ENCODE measurements around the gene LRIT3.

The LRIT3 gene

GRCh38 chr4:109877400-109877799 is 29.5 kb downstream of the LRIT3 start:
- no peak for DNase-seq (ENCODE audit: low read depth)
- no peak for TF ChIP-seq CTCF (conservative IDR thresholded peaks at IDR 0.05; ENCODE audit: control insufficient read depth, insufficient read depth, low read depth, low read length)
- H3K4me3 ChIP-seq (ENCODE audit: control insufficient read depth, low read depth, low read length), result no peak overlapping the region

- H3K4me3 ChIP-seq (ENCODE audit: control insufficient read depth, low read depth, low read length), result no peak overlapping the region
- TF ChIP-seq CTCF (conservative IDR thresholded peaks at IDR 0.05; ENCODE audit: control insufficient read depth, insufficient read depth, low read depth, low read length), result no peak
- DNase-seq (ENCODE audit: low read depth), result no peak
Observed at GRCh38 chr4:109878355-109878754, 30.4 kb downstream of the LRIT3 start.

GRCh38 chr4:109879081-109879480 is 31.2 kb downstream of the LRIT3 start:
- no peak for TF ChIP-seq CTCF (conservative IDR thresholded peaks at IDR 0.05; ENCODE audit: control insufficient read depth, insufficient read depth, low read depth, low read length)
- DNase-seq (ENCODE audit: low read depth), result no peak
- H3K4me3 ChIP-seq (ENCODE audit: control insufficient read depth, low read depth, low read length), result no peak overlapping the region

GRCh38 chr4:109879636-109880314 is 31.9 kb downstream of the LRIT3 start:
- DNase-seq (ENCODE audit: low read depth), result no peak
- no peak overlapping the region for H3K4me3 ChIP-seq (ENCODE audit: control insufficient read depth, low read depth, low read length)
- no peak for TF ChIP-seq CTCF (conservative IDR thresholded peaks at IDR 0.05; ENCODE audit: control insufficient read depth, insufficient read depth, low read depth, low read length)

DNA sequence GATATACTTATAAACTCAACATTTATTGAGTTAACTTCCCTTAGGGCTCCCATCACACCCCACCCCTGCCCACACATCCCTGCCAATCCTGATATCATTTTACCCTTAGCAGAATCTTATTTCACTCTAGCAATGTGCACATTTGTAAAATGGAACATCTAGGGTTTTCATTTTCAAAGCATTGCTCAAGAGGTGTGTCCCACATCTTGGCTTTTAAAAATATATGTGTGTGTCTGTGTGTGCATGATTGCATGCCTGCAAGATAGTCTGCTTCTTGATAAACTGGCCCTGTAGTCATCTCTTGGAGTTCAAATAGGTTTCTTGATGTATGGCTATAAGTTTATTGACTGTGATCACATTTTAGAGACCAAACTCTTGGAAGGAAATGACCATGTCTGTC is 38.4 kb downstream of the LRIT3 start:
- no peak for DNase-seq (ENCODE audit: low read depth)
- no peak overlapping the region for H3K4me3 ChIP-seq (ENCODE audit: control insufficient read depth, low read depth, low read length)
- TF ChIP-seq CTCF (conservative IDR thresholded peaks at IDR 0.05; ENCODE audit: control insufficient read depth, insufficient read depth, low read depth, low read length), result no peak

GRCh38 chr4:109887071-109887470 is 39.2 kb downstream of the LRIT3 start:
- no peak for DNase-seq (ENCODE audit: low read depth)
- H3K4me3 ChIP-seq (ENCODE audit: control insufficient read depth, low read depth, low read length), result no peak overlapping the region
- no peak for TF ChIP-seq CTCF (conservative IDR thresholded peaks at IDR 0.05; ENCODE audit: control insufficient read depth, insufficient read depth, low read depth, low read length)

GRCh38 chr4:109890076-109890475 is 42.2 kb downstream of the LRIT3 start:
- no peak overlapping the region for H3K4me3 ChIP-seq (ENCODE audit: control insufficient read depth, low read depth, low read length)
- no peak for TF ChIP-seq CTCF (conservative IDR thresholded peaks at IDR 0.05; ENCODE audit: control insufficient read depth, insufficient read depth, low read depth, low read length)
- DNase-seq (ENCODE audit: low read depth), result no peak
